Measurements from ENCODE around the gene ADAP2.

- no peak for TF ChIP-seq CTCF (IDR thresholded peaks at IDR 0.05)
- no peak for TF ChIP-seq POLR2AphosphoS5 (IDR thresholded peaks at IDR 0.05)
- TF ChIP-seq EP300 (IDR thresholded peaks at IDR 0.05), result no peak
Measured at GRCh38 chr17:30990458-30990857, 68.7 kb downstream of the ADAP2 start.

Data from stomach (tissue), 4 donors.